Esophagus muscularis mucosa (tissue), 4 donors: ENCODE measurements around the gene TUBA4B.

Experiments used
- EP300 ChIP-seq: sonication (generic); formaldehyde crosslinking; IDR thresholded peaks from one replicate; pipeline ENCODE4 v1.6.1; 2017; ENCODE audit warnings: antibody characterized with exemption
- POLR2A ChIP-seq: fragments of 450-650 bp; IDR thresholded peaks from one replicate; pipeline ENCODE4 v1.6.1; 2017; ENCODE audit warnings: antibody characterized with exemption, moderate library complexity, mild to moderate bottlenecking, low read depth
- POLR2AphosphoS5 ChIP-seq, 2 donors: sonication (generic); formaldehyde crosslinking; IDR thresholded peaks; one replicate each; pipeline ENCODE4 v1.6.1; 2017; ENCODE audit warnings: antibody characterized with exemption in 2 of 2
- TF ChIP-seq, protein P1 (sequence below), 3 experiments: fragments of 200-600 bp in 2 of 3; fragments of 450-650 bp in 1 of 3; sonication (generic) in 2 of 3; IDR thresholded peaks; one replicate each; pipeline ENCODE4 v1.5.1; 2017 to 2019; ENCODE audit warnings: antibody characterized with exemption in 3 of 3, mild to moderate bottlenecking in 2 of 3, moderate library complexity in 1 of 3

DNA sequence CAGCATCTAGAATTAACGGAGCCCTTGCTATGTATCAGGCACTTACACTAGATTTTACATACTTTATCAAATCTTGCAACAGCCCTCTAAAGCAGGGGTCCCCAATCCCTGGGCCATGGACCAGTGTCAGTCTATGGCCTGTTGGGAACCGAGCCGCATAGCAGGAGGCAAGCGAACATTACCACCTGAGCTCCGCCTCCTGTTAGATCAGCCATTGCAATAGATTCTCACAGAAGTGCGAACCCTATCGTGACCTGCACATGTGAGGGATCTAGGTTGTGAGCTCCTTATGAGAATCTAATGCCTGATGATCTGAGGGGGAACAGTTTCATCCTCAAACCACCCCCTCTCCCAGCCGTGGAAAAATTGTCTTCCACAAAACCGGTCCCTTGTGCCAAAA lies 39.6 kb downstream of the TUBA4B start:
- TF ChIP-seq, protein P1, sequence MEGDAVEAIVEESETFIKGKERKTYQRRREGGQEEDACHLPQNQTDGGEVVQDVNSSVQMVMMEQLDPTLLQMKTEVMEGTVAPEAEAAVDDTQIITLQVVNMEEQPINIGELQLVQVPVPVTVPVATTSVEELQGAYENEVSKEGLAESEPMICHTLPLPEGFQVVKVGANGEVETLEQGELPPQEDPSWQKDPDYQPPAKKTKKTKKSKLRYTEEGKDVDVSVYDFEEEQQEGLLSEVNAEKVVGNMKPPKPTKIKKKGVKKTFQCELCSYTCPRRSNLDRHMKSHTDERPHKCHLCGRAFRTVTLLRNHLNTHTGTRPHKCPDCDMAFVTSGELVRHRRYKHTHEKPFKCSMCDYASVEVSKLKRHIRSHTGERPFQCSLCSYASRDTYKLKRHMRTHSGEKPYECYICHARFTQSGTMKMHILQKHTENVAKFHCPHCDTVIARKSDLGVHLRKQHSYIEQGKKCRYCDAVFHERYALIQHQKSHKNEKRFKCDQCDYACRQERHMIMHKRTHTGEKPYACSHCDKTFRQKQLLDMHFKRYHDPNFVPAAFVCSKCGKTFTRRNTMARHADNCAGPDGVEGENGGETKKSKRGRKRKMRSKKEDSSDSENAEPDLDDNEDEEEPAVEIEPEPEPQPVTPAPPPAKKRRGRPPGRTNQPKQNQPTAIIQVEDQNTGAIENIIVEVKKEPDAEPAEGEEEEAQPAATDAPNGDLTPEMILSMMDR (IDR thresholded peaks at IDR 0.05): no peak
- TF ChIP-seq POLR2A (no peak), POLR2AphosphoS5 (IDR thresholded peaks at IDR 0.05) (no peak), EP300 (no peak)
